ENCODE measurements around the gene EPHA2.
A peak's percentile ranks its signal among the peaks of the same experiment; 100 is the strongest.

Gene EPHA2

GRCh38 chr1:16149702-16150488, 6.0 kb downstream of the EPHA2 start:
- no peak for DNase-seq (ENCODE audit: low read depth)

GRCh38 chr1:16149146-16149545, 6.7 kb downstream of the EPHA2 start:
- no peak for DNase-seq (ENCODE audit: low read depth)

GRCh38 chr1:16148329-16149092, 7.4 kb downstream of the EPHA2 start:
- no peak for DNase-seq (ENCODE audit: low read depth)

GRCh38 chr1:16147156-16147926, 8.5 kb downstream of the EPHA2 start:
- no peak for DNase-seq (ENCODE audit: low read depth)

GRCh38 chr1:16146279-16147155, 9.4 kb downstream of the EPHA2 start:
- peak; percentile 74 for DNase-seq (ENCODE audit: low read depth)

- peak; percentile 73 for DNase-seq (ENCODE audit: low read depth)
These were observed 10.1 kb downstream of the EPHA2 start for GRCh38 chr1:16145662-16146278.

GRCh38 chr1:16145030-16145661, 10.7 kb downstream of the EPHA2 start:
- DNase-seq (ENCODE audit: low read depth) = peak; percentile 13

- DNase-seq (ENCODE audit: low read depth) = no peak
These were observed 11.4 kb downstream of the EPHA2 start for GRCh38 chr1:16144325-16145029.

- DNase-seq (ENCODE audit: low read depth) = no peak
These were observed 12.1 kb downstream of the EPHA2 start for GRCh38 chr1:16143566-16144324.

- DNase-seq (ENCODE audit: low read depth) = no peak
These were observed 12.8 kb downstream of the EPHA2 start for GRCh38 chr1:16143005-16143565.

GRCh38 chr1:16142383-16142995, 13.4 kb downstream of the EPHA2 start:
- DNase-seq (ENCODE audit: low read depth) = no peak

- peak; percentile 27 for DNase-seq (ENCODE audit: low read depth)
These were observed 14.1 kb downstream of the EPHA2 start for GRCh38 chr1:16141573-16142336.

GRCh38 chr1:16140068-16140596, 15.7 kb downstream of the EPHA2 start:
- DNase-seq (ENCODE audit: low read depth) = no peak

- DNase-seq (ENCODE audit: low read depth) = peak; percentile 81
These were observed 16.4 kb downstream of the EPHA2 start for GRCh38 chr1:16139473-16139962.

- DNase-seq (ENCODE audit: low read depth) = no peak
These were observed 17.1 kb downstream of the EPHA2 start for GRCh38 chr1:16138772-16139221.

- no peak for DNase-seq (ENCODE audit: low read depth)
These were observed 17.9 kb downstream of the EPHA2 start for GRCh38 chr1:16137890-16138467.

- no peak for DNase-seq (ENCODE audit: low read depth)
These were observed 20.4 kb downstream of the EPHA2 start for GRCh38 chr1:16135501-16135900.
